ENCODE measurements around the gene NEK7. TPM values are rescaled to one million over a fixed set of nuclear protein-coding genes. Genes with fewer than 3 reads are reported as not detected.
A peak's percentile ranks its signal among the peaks of the same experiment; 100 is the strongest.

NEK7 gene
- total RNA-seq, 4 donors from 2014 or later, result 95.7 to 145 (median 132) TPM

DNA sequence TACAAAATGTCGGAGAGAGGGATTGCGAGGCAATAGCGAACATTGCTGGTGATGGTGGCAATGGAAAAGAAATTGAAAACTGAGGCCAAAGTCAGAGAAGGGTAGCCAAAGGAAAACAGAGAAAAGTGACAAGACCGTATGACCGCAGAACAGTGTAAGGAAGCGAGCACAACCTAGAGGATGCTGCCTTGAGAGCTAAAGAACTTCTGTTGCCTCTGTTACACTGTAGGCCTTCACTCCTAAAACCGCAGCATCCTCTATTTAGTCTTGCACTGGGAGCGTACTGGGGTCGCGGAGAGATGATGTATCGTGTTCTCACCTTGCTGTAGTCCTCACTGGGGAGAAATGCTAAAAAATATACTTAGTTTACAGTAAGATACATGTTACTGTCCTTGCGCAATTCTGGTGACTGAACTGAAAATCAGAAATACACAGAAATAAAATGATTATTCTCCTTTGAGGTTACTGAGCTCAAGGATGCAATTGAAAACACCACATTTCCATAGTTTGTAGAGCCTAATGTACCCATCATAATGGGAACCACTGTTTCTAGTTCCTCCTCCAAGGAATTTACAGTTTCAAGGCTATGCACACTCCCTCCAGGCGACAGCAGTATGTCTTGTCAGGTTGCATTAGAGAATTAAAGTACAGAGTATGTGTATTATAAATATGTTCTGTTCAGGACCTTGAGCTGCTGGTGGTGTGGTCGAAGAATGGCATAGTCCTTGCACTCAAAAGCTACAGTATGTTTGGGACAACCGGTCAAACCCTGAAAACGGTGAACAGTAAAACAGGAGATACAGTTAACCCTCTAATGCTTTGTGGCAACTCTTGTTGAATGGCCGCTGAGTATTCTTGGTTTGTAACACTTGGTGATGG, 1.3 kb downstream of the NEK7 start:
- DNase-seq, result no peak
- Histone ChIP-seq H3K9me3 (no peaks in the 10 kb centered on the region), H3K27ac (peak overlapping the region; percentile 92 to 99), H3K36me3 (no peaks in the 10 kb centered on the region), H3K4me1 (peaks cover 0 to 13% of the 10 kb centered on the region in 2 donors), H3K27me3 (no peaks in the 10 kb centered on the region), H3K4me3 (peak overlapping the region; percentile 75 to 98)
- intact Hi-C loops (cut with DNase I; ENCODE audit: low total_unique reads), result no loop called here
- TF ChIP-seq POLR2A (IDR thresholded peaks at IDR 0.05), result no peak
- TF ChIP-seq, protein P1, sequence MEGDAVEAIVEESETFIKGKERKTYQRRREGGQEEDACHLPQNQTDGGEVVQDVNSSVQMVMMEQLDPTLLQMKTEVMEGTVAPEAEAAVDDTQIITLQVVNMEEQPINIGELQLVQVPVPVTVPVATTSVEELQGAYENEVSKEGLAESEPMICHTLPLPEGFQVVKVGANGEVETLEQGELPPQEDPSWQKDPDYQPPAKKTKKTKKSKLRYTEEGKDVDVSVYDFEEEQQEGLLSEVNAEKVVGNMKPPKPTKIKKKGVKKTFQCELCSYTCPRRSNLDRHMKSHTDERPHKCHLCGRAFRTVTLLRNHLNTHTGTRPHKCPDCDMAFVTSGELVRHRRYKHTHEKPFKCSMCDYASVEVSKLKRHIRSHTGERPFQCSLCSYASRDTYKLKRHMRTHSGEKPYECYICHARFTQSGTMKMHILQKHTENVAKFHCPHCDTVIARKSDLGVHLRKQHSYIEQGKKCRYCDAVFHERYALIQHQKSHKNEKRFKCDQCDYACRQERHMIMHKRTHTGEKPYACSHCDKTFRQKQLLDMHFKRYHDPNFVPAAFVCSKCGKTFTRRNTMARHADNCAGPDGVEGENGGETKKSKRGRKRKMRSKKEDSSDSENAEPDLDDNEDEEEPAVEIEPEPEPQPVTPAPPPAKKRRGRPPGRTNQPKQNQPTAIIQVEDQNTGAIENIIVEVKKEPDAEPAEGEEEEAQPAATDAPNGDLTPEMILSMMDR (IDR thresholded peaks at IDR 0.05), result no peak

DNA sequence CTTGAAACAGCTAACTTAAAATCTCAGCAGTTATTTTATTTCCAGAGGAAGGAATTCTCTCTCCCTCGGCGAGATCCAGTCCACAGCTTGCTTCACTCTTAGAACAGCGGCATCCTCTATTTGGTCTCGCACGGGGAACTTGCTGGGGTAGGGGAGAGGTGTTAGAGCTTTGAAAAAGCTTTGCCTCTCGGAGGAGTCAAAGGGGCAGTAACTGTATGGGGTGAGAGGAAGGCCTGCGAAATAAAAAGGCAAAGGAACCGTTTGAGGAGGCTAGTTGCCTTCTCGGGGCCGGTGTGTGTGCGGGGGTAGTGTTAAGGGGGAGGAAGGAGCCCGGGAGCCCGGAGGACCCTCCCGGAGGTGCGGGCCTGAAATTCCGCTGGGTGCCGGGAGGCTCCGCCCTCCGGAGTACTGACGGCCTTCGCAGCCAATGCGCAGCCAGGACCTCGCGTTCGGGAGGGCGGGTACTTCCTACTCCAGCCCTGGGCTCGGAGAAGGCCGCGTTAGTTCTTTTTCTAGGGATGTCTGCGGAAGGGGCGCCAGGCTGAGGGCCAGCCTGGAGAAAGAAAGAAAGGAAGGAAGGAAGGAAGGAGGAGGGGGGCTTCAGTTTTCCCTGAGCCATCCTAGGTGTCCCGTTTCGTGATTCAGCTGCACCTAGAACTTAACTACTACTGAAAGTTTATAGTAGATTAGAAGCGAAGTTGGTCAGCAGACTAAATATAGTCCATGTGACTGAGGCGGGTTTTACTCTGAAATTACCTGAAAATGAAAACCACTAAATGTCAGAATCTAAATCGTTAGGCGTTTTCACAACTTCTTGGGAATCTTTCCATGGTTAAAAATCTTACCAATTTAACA, 2.2 kb downstream of the NEK7 start:
- Histone ChIP-seq H3K9me3 (no peaks in the 10 kb centered on the region), H3K27ac (peak overlapping the region; percentile 92 to 99), H3K4me3 (peak overlapping the region; percentile 75 to 98), H3K4me1 (peaks cover 0 to 13% of the 10 kb centered on the region in 2 donors), H3K27me3 (no peaks in the 10 kb centered on the region), H3K36me3 (no peaks in the 10 kb centered on the region)
- intact Hi-C loops (cut with DNase I; ENCODE audit: low total_unique reads), result no loop called here
- TF ChIP-seq POLR2A (IDR thresholded peaks at IDR 0.05), result peak; percentile 38 to 80
- TF ChIP-seq, protein P1 (IDR thresholded peaks at IDR 0.05), result no peak
- DNase-seq, result peak; percentile 84 to 91

DNA sequence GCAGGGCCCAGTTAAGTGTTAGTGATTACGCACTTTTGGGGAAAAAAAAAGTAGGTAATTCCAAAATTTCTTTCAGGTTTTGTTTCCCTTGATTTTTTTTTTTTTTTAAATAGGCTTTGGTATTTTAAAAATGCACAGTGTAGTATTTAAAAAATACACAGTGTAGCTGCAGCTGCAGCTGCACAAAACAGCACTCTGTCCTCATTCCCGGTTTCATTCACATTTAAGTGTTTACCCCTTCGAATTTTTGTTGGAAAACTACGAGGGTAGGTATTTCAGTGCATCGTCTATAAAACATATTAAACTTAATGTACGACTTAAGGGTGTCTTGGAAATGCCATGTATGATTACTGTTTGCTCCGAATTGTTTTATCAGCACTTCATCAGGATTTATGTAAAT, 3.4 kb downstream of the NEK7 start:
- intact Hi-C loops (cut with DNase I; ENCODE audit: low total_unique reads), result no loop called here
- no peak for DNase-seq
- Histone ChIP-seq H3K36me3 (no peaks in the 10 kb centered on the region), H3K27ac (peak overlapping the region in 1 of 2 donors; percentile 92), H3K4me1 (peaks cover 0 to 13% of the 10 kb centered on the region in 2 donors), H3K27me3 (no peaks in the 10 kb centered on the region), H3K9me3 (no peaks in the 10 kb centered on the region), H3K4me3 (no peak overlapping the region)
- TF ChIP-seq, protein P1 (IDR thresholded peaks at IDR 0.05), result no peak
- TF ChIP-seq POLR2A (IDR thresholded peaks at IDR 0.05), result no peak

DNA sequence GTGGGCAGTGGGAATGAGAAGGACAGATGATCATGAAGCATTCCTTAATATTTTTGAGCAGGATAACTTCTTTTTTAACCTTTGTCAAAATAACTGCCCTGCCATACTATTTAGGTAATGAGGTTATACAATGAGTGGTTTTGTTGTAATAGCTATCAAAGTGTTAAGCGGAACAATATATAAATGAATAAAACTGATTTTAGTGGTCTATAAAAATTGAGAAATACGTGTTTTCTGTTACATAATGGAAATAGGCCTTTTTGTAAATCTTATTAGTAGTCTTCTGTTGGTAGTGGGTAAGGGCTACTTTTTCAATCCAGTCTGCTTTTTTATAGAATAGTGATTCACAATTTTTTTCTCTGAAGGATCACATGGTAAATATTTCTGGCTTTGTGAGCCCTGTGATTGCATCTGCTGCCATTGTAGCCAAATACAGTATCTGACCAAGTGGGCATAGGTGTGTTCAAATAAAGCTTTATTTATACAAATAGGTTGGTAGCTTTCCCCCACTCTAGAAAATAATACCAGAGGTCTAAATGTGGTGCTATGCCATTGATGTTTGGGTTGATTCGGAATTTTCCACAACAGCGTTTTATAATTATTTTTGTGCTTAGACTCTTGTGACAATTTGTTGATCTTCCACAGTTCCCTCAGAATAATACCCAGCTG, 4.3 kb downstream of the NEK7 start:
- intact Hi-C loops (cut with DNase I; ENCODE audit: low total_unique reads), result no loop called here
- Histone ChIP-seq H3K9me3 (no peaks in the 10 kb centered on the region), H3K4me1 (peaks cover 0 to 13% of the 10 kb centered on the region in 2 donors), H3K4me3 (no peak overlapping the region), H3K27ac (no peak overlapping the region), H3K36me3 (no peaks in the 10 kb centered on the region), H3K27me3 (no peaks in the 10 kb centered on the region)
- DNase-seq, result no peak
- TF ChIP-seq, protein P1 (IDR thresholded peaks at IDR 0.05), result no peak
- TF ChIP-seq POLR2A (IDR thresholded peaks at IDR 0.05), result no peak

Measured in uterus (tissue), 4 donors.